Kidney epithelial cell (primary cell): Measurements from ENCODE around the gene FILIP1. TPM values are rescaled to one million over a fixed set of nuclear protein-coding genes. Genes with fewer than 3 reads are reported as not detected.

Experiments
- DNase-seq: peaks from one replicate; pipeline ENCODE4 v3.0.0-alpha.2; 2010; ENCODE audit warnings: low read depth
- H3K27me3 ChIP-seq: 2 replicates; pipeline ENCODE4 v1.6.0; 2011; ENCODE audit warnings: low read length; ENCODE audit not compliant: control insufficient read depth, insufficient read depth
- H3K36me3 ChIP-seq: 2 replicates; pipeline ENCODE4 v1.5.1; 2011; ENCODE audit warnings: low read length; ENCODE audit not compliant: control insufficient read depth, insufficient read depth
- H3K4me3 ChIP-seq: 2 replicates; pipeline ENCODE4 v1.5.1; 2011; ENCODE audit warnings: low read depth, mild to moderate bottlenecking, control low read depth, low read length
- CTCF ChIP-seq: IDR thresholded peaks from 2 replicates; pipeline ENCODE4 v1.5.1; 2011; ENCODE audit warnings: mild to moderate bottlenecking, moderate library complexity, low read length, control low read depth, inconsistent platforms; ENCODE audit not compliant: insufficient read depth, poor library complexity, severe bottlenecking
- total RNA-seq: library from RNA; depleted of rRNA; stranded (reverse); fragments of >200 nt; gene quantifications from 2 replicates; pipeline ENCODE4 v1.2.3, GENCODE V29; 2015

FILIP1 gene
- total RNA-seq, 1 donor from 2014 or later, result 0.04 TPM

GRCh38 chr6:75296811-75297779 lies 196.5 kb downstream of the FILIP1 start:
- no peak overlapping the region for H3K4me3 ChIP-seq
- peak; percentile 58 for TF ChIP-seq CTCF
- no peaks in the 10 kb centered on the region for H3K27me3 ChIP-seq
- H3K36me3 ChIP-seq, result no peaks in the 10 kb centered on the region
- no peak for DNase-seq

GRCh38 chr6:75292555-75292954 lies 201.0 kb downstream of the FILIP1 start:
- no peak overlapping the region for H3K4me3 ChIP-seq
- DNase-seq, result no peak
- H3K27me3 ChIP-seq, result no peaks in the 10 kb centered on the region
- no peak for TF ChIP-seq CTCF
- no peaks in the 10 kb centered on the region for H3K36me3 ChIP-seq

GRCh38 chr6:75291744-75292143 lies 201.9 kb downstream of the FILIP1 start:
- DNase-seq, result no peak
- no peaks in the 10 kb centered on the region for H3K27me3 ChIP-seq
- H3K4me3 ChIP-seq, result no peak overlapping the region
- no peaks in the 10 kb centered on the region for H3K36me3 ChIP-seq
- TF ChIP-seq CTCF, result no peak

GRCh38 chr6:75291331-75291730 lies 202.3 kb downstream of the FILIP1 start:
- no peak for TF ChIP-seq CTCF
- H3K27me3 ChIP-seq, result no peaks in the 10 kb centered on the region
- H3K36me3 ChIP-seq, result no peaks in the 10 kb centered on the region
- DNase-seq, result no peak
- no peak overlapping the region for H3K4me3 ChIP-seq

GRCh38 chr6:75290136-75290945 lies 203.3 kb downstream of the FILIP1 start:
- Histone ChIP-seq H3K4me3 (no peak overlapping the region), H3K36me3 (no peaks in the 10 kb centered on the region), H3K27me3 (no peaks in the 10 kb centered on the region)
- TF ChIP-seq CTCF, result no peak
- DNase-seq, result no peak
